Right atrium auricular region (tissue), 2 donors: ENCODE results near the gene CALHM1. TPM values are rescaled to one million over a fixed set of nuclear protein-coding genes. Genes with fewer than 3 reads are reported as not detected.

ENCODE experiments used
- DNase-seq: peaks from one replicate; pipeline ENCODE4 v3.0.0-alpha.2; 2019; ENCODE audit warnings: low spot score
- H3K27ac ChIP-seq, 2 donors: fragments of 200-600 bp; sonication (generic); 1 replicate in 1 of 2; 2 replicates in 1 of 2; pipeline ENCODE4 v1.5.1; 2016 to 2019
- H3K27me3 ChIP-seq, 2 donors: fragments of 200-600 bp; sonication (generic); one replicate each; pipeline versions ENCODE4 v1.5.1 to v1.6.0; 2017 to 2019
- H3K36me3 ChIP-seq: fragments of 200-600 bp; sonication (generic); one replicate; pipeline ENCODE4 v1.5.1; 2016
- H3K4me1 ChIP-seq, 2 donors: fragments of 200-600 bp; sonication (generic); one replicate each; pipeline versions ENCODE4 v1.5.1 to v1.6.0; 2017 to 2019
- H3K4me3 ChIP-seq, 2 donors: fragments of 200-600 bp; sonication (generic); 1 replicate in 1 of 2; 2 replicates in 1 of 2; pipeline ENCODE4 v1.5.1; 2017 to 2019; ENCODE audit warnings: mild to moderate bottlenecking in 1 of 2, moderate library complexity in 1 of 2
- H3K9me3 ChIP-seq, 2 donors: fragments of 200-600 bp; sonication (generic); one replicate each; pipeline ENCODE4 v1.5.1; 2019
- total RNA-seq, 2 donors: library from RNA; depleted of rRNA; stranded (reverse); fragments of >200 nt; gene quantifications; one replicate each; pipeline ENCODE4 v1.1.0, GENCODE V29; 2016
- TF ChIP-seq, protein P1 (sequence below), 2 donors: fragments of 200-600 bp; sonication (generic); IDR thresholded peaks; one replicate each; pipeline ENCODE4 v1.5.1; 2019; ENCODE audit warnings: antibody characterized with exemption in 2 of 2

Gene CALHM1
- total RNA-seq, 2 donors from 2014 or later, result not detected

DNA sequence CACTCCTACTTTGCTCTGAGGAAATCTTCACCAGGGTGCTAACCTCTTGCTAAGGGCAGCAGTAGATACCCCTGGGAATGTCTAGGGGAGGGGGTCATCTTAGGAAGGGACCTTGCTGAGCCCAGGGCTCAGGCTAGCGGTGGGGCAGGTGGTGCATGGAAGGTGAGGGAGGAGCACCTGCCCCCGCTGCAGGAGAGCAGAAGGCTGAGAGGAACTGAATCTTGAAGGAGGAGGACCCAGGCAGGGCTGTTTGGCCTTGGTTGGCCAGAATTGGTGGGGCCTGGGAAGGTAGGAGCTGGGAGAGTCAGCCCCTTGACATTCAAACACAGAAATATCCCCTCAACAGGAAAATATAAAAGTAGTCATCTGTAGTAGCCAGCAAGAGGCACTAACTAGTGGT, 13.3 kb upstream of the CALHM1 start:
- Histone ChIP-seq H3K4me1 (no peaks in the 10 kb centered on the region), H3K36me3 (no peaks in the 10 kb centered on the region), H3K27ac (no peak overlapping the region), H3K4me3 (no peak overlapping the region), H3K9me3 (no peaks in the 10 kb centered on the region), H3K27me3 (no peaks in the 10 kb centered on the region)
- no peak for DNase-seq
- TF ChIP-seq, protein P1, sequence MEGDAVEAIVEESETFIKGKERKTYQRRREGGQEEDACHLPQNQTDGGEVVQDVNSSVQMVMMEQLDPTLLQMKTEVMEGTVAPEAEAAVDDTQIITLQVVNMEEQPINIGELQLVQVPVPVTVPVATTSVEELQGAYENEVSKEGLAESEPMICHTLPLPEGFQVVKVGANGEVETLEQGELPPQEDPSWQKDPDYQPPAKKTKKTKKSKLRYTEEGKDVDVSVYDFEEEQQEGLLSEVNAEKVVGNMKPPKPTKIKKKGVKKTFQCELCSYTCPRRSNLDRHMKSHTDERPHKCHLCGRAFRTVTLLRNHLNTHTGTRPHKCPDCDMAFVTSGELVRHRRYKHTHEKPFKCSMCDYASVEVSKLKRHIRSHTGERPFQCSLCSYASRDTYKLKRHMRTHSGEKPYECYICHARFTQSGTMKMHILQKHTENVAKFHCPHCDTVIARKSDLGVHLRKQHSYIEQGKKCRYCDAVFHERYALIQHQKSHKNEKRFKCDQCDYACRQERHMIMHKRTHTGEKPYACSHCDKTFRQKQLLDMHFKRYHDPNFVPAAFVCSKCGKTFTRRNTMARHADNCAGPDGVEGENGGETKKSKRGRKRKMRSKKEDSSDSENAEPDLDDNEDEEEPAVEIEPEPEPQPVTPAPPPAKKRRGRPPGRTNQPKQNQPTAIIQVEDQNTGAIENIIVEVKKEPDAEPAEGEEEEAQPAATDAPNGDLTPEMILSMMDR (IDR thresholded peaks at IDR 0.05), result no peak

- Histone ChIP-seq H3K4me3 (no peak overlapping the region), H3K27ac (peak overlapping the region in 1 of 2 donors; percentile 40), H3K36me3 (no peaks in the 10 kb centered on the region), H3K9me3 (no peaks in the 10 kb centered on the region), H3K27me3 (no peaks in the 10 kb centered on the region), H3K4me1 (no peaks in the 10 kb centered on the region)
- peak; percentile 70 for DNase-seq
- TF ChIP-seq, protein P1 (IDR thresholded peaks at IDR 0.05), result no peak
These were observed 12.3 kb upstream of the CALHM1 start for GRCh38 chr10:103470761-103471653.

GRCh38 chr10:103469201-103469600, 10.5 kb upstream of the CALHM1 start:
- Histone ChIP-seq H3K9me3 (no peaks in the 10 kb centered on the region), H3K27ac (no peak overlapping the region), H3K4me3 (no peak overlapping the region), H3K27me3 (no peaks in the 10 kb centered on the region), H3K4me1 (no peaks in the 10 kb centered on the region), H3K36me3 (no peaks in the 10 kb centered on the region)
- DNase-seq, result no peak
- TF ChIP-seq, protein P1 (IDR thresholded peaks at IDR 0.05), result no peak

GRCh38 chr10:103467406-103467805, 8.7 kb upstream of the CALHM1 start:
- no peaks in the 10 kb centered on the region for H3K4me1 ChIP-seq
- TF ChIP-seq, protein P1 (IDR thresholded peaks at IDR 0.05), result no peak
- H3K27me3 ChIP-seq, result no peaks in the 10 kb centered on the region
- no peak overlapping the region for H3K27ac ChIP-seq
- H3K36me3 ChIP-seq, result no peaks in the 10 kb centered on the region
- H3K4me3 ChIP-seq, result no peak overlapping the region
- DNase-seq, result no peak
- no peaks in the 10 kb centered on the region for H3K9me3 ChIP-seq

GRCh38 chr10:103466734-103467133, 8.0 kb upstream of the CALHM1 start:
- Histone ChIP-seq H3K36me3 (no peaks in the 10 kb centered on the region), H3K9me3 (no peaks in the 10 kb centered on the region), H3K4me1 (no peaks in the 10 kb centered on the region), H3K27ac (no peak overlapping the region), H3K27me3 (no peaks in the 10 kb centered on the region), H3K4me3 (no peak overlapping the region)
- no peak for DNase-seq
- TF ChIP-seq, protein P1 (IDR thresholded peaks at IDR 0.05), result no peak
